Colonic mucosa (tissue), 4 donors: ENCODE measurements around the gene NRG3. TPM values are rescaled to one million over a fixed set of nuclear protein-coding genes. Genes with fewer than 3 reads are reported as not detected.

Experiments used
- DNase-seq: peaks from one replicate; pipeline ENCODE4 v3.0.0-alpha.2; 2020
- H3K27ac ChIP-seq: fragments of 200-600 bp; one replicate; pipeline ENCODE4 v1.8.0; 2021
- H3K27me3 ChIP-seq: fragments of 200-600 bp; one replicate; pipeline ENCODE4 v1.8.0; 2021
- H3K36me3 ChIP-seq: fragments of 200-600 bp; one replicate; pipeline ENCODE4 v1.8.0; 2021
- H3K4me1 ChIP-seq: fragments of 200-600 bp; one replicate; pipeline ENCODE4 v1.8.0; 2021; ENCODE audit warnings: mild to moderate bottlenecking
- H3K4me3 ChIP-seq: fragments of 200-600 bp; one replicate; pipeline ENCODE4 v1.8.0; 2021
- H3K9ac ChIP-seq, 2 donors: one replicate each; pipeline ENCODE4 v1.7.0; 2013; ENCODE audit warnings: control low read depth in 2 of 2, low read depth in 2 of 2, low read length in 2 of 2
- H3K9me3 ChIP-seq: fragments of 200-600 bp; one replicate; pipeline ENCODE4 v1.8.0; 2021
- CTCF ChIP-seq: fragments of 200-600 bp; IDR thresholded peaks from one replicate; pipeline ENCODE4 v1.8.0; 2022; ENCODE audit warnings: antibody characterized with exemption, mild to moderate bottlenecking
- intact Hi-C: fragments of 100-400 bp; cut with DNase I; formaldehyde crosslinking; loops from one replicate; pipeline ENCODE4 v1.14.1; 2022
- total RNA-seq, 2 donors: library from RNA; stranded (reverse); fragmentation: NEBNext Ultra II Directional in 1 of 2; extraction: Animal tissue kit (Norgen Biotek cat#: 25700) in 1 of 2; gene quantifications; one replicate each; pipeline ENCODE4 v1.2.1, GENCODE V29; 2021
- donor health status: healthy.
- donor health status: DM: no; HTN: no; CAD: no.
- donor health status: DM: no; HTN: no; CAD: no.

NRG3 gene
- total RNA-seq, 2 donors from 2014 or later, result 0.24 TPM; not detected in 1

GRCh38 chr10:81920213-81920829, 45.3 kb downstream of the NRG3 start:
- Histone ChIP-seq H3K36me3 (no peaks in the 10 kb centered on the region), H3K27me3 (no peaks in the 10 kb centered on the region), H3K9ac (no peak overlapping the region), H3K27ac (no peak overlapping the region), H3K4me1 (no peaks in the 10 kb centered on the region), H3K9me3 (no peaks in the 10 kb centered on the region), H3K4me3 (no peak overlapping the region)
- peak; percentile 27 for TF ChIP-seq CTCF
- intact Hi-C loops, result no loop called here
- no peak for DNase-seq

- Histone ChIP-seq H3K4me3 (no peak overlapping the region), H3K27me3 (no peaks in the 10 kb centered on the region), H3K4me1 (no peaks in the 10 kb centered on the region), H3K27ac (no peak overlapping the region), H3K36me3 (no peaks in the 10 kb centered on the region), H3K9me3 (no peaks in the 10 kb centered on the region), H3K9ac (no peak overlapping the region)
- no peak for TF ChIP-seq CTCF
- intact Hi-C loops, result no loop called here
- no peak for DNase-seq
Measured at GRCh38 chr10:81928119-81928518, 53.1 kb downstream of the NRG3 start.

GRCh38 chr10:81943583-81943982, 68.6 kb downstream of the NRG3 start:
- no peaks in the 10 kb centered on the region for H3K4me1 ChIP-seq
- DNase-seq, result no peak
- no peaks in the 10 kb centered on the region for H3K27me3 ChIP-seq
- intact Hi-C loops, result no loop called here
- H3K9me3 ChIP-seq, result no peaks in the 10 kb centered on the region
- no peak overlapping the region for H3K9ac ChIP-seq
- H3K27ac ChIP-seq, result no peak overlapping the region
- TF ChIP-seq CTCF, result no peak
- H3K4me3 ChIP-seq, result no peak overlapping the region
- H3K36me3 ChIP-seq, result no peaks in the 10 kb centered on the region

- no peak for TF ChIP-seq CTCF
- Histone ChIP-seq H3K4me1 (no peaks in the 10 kb centered on the region), H3K4me3 (no peak overlapping the region), H3K9me3 (no peaks in the 10 kb centered on the region), H3K27me3 (no peaks in the 10 kb centered on the region), H3K27ac (no peak overlapping the region), H3K36me3 (no peaks in the 10 kb centered on the region), H3K9ac (no peak overlapping the region)
- intact Hi-C loops, result no loop called here
- DNase-seq, result no peak
Measured at GRCh38 chr10:81944609-81945008, 69.6 kb downstream of the NRG3 start.

GRCh38 chr10:81949283-81949682, 74.3 kb downstream of the NRG3 start:
- no peak overlapping the region for H3K4me3 ChIP-seq
- no peaks in the 10 kb centered on the region for H3K27me3 ChIP-seq
- no peaks in the 10 kb centered on the region for H3K36me3 ChIP-seq
- no peak for DNase-seq
- TF ChIP-seq CTCF, result no peak
- no peaks in the 10 kb centered on the region for H3K4me1 ChIP-seq
- intact Hi-C loops, result no loop called here
- no peak overlapping the region for H3K27ac ChIP-seq
- no peaks in the 10 kb centered on the region for H3K9me3 ChIP-seq
- no peak overlapping the region for H3K9ac ChIP-seq
